ENCODE measurements around the gene PDGFC.

The PDGFC gene

GRCh38 chr4:156931267-156931666 lies 40.3 kb downstream of the PDGFC start:
- TF ChIP-seq, protein P1, sequence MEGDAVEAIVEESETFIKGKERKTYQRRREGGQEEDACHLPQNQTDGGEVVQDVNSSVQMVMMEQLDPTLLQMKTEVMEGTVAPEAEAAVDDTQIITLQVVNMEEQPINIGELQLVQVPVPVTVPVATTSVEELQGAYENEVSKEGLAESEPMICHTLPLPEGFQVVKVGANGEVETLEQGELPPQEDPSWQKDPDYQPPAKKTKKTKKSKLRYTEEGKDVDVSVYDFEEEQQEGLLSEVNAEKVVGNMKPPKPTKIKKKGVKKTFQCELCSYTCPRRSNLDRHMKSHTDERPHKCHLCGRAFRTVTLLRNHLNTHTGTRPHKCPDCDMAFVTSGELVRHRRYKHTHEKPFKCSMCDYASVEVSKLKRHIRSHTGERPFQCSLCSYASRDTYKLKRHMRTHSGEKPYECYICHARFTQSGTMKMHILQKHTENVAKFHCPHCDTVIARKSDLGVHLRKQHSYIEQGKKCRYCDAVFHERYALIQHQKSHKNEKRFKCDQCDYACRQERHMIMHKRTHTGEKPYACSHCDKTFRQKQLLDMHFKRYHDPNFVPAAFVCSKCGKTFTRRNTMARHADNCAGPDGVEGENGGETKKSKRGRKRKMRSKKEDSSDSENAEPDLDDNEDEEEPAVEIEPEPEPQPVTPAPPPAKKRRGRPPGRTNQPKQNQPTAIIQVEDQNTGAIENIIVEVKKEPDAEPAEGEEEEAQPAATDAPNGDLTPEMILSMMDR (IDR thresholded peaks at IDR 0.05; ENCODE audit: control extremely low read depth, extremely low read depth, low read depth, missing control alignments) = no peak
- ChIA-PET CTCF (interaction anchor here (1.3 kb wide), 1 partner anchor 13 kb away, joined by 3 read pairs; no protein-coding TSS in a partner anchor), POLR2A (no interaction called here)
- DNase-seq (ENCODE audit: extremely low spot score) = no peak

DNA sequence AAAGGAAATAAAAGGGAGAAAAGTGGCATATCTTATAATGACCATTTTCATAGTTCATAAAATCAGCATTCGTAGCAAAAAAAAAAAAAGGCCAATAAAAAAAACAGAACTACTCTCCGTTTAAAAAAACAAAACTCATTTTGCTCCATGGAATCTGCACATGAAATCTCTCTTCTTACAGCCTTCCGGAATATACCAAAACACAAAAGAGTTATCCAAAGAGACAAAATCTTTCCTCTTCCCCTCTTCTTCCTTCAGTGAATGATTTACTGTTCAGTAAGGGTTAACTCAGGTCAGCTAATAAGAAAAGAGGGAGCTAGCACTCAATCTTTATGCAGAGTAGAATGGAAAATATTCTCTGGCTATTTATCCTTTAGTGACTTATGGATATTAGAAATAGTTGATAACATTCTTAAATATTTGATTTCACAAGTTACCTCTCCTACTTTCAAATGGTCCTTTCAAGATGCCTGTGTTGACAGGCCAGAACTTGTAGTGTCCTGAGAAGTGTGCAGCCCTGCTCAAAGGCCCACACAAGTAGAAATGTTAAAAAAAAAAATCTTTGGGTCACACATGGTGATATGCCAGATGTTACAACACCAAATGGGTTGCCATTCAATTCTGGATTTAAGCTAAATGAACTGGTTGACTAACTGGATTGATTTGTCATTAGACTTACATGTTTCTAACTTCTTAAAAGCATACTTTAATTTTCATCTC lies 42.1 kb downstream of the PDGFC start:
- DNase-seq (ENCODE audit: extremely low spot score) = no peak
- ChIA-PET POLR2A (no interaction called here), CTCF (no interaction called here)
- TF ChIP-seq, protein P1 (IDR thresholded peaks at IDR 0.05; ENCODE audit: control extremely low read depth, extremely low read depth, low read depth, missing control alignments) = no peak

DNA sequence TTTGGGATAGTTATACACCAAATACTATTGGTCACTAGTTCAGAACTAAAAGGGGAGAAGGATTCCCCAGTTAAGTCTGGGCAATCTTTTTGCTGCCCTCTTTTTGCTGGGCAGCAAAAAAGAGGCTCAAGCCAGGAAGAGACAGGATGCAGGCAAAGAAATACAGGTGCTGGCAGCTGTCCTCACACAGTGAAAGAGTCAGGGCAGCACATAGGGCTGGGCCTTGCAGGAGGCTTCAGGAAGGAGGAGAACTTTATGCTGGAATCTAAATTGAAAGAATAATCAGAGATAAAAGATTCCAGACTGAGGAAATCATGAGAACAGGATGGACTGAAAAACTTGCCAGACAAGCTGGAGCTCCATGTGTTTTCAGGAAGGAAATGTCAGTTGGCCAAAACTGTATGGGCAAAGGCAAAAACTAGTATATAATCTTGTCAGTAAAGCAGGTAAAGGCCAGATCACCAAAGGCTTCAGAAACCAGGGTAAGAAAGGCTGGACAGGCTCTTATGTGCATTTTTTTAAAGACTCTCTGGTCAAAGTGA lies 46.8 kb downstream of the PDGFC start:
- no peak for DNase-seq (ENCODE audit: extremely low spot score)
- TF ChIP-seq, protein P1 (IDR thresholded peaks at IDR 0.05; ENCODE audit: control extremely low read depth, extremely low read depth, low read depth, missing control alignments) = no peak
- POLR2A ChIA-PET = no interaction called here
- CTCF ChIA-PET = no interaction called here

- DNase-seq (ENCODE audit: extremely low spot score) = no peak
- CTCF ChIA-PET = no interaction called here
- TF ChIP-seq, protein P1 (IDR thresholded peaks at IDR 0.05; ENCODE audit: control extremely low read depth, extremely low read depth, low read depth, missing control alignments) = no peak
- POLR2A ChIA-PET = no interaction called here
Observed at GRCh38 chr4:156923525-156923924, 48.1 kb downstream of the PDGFC start.

DNA sequence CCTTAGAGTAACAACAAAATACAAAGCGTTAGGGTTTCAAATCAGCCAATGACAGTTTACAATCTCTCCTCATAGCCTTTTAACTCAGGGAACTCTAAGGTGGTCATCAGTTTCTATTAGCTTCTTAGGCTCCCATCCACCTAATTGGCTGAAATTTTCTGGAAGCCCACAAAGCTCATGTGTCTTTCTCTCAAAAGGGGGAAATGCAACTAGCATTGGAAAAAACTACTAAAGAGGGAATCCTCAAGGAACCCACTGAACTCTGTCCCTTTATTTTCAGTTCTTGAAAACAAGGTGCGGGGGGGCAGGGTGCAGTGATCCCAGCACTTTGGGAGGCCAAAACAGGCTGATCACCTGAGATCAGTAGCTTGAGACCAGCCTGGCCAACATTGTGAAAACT lies 56.4 kb downstream of the PDGFC start:
- POLR2A ChIA-PET = no interaction called here
- no peak for DNase-seq (ENCODE audit: extremely low spot score)
- TF ChIP-seq, protein P1 (IDR thresholded peaks at IDR 0.05; ENCODE audit: control extremely low read depth, extremely low read depth, low read depth, missing control alignments) = no peak
- CTCF ChIA-PET = no interaction called here

DNA sequence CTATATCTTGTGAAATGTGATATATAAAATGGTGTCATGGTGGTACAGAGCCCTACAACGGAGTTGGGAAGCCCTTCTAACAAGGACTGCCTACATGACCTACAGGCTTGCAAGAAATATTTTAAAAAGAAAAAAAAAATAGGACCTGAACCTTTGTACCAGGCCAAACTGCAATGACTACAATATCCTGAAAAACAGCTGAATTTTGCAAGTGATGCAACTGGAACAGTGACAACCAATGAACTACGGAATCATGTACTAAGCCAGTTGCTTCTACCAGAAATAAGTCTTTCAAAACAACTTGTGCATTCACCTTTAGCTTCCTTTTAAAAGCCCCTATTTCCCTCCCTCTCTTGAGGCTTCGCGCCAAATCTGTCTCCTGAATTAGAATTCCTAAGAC lies 58.4 kb downstream of the PDGFC start:
- TF ChIP-seq, protein P1 (IDR thresholded peaks at IDR 0.05; ENCODE audit: control extremely low read depth, extremely low read depth, low read depth, missing control alignments) = no peak
- DNase-seq (ENCODE audit: extremely low spot score) = no peak
- ChIA-PET CTCF (no interaction called here), POLR2A (no interaction called here)
